Dedifferentiated amniotic fluid mesenchymal stem cell (primary cell): Measurements from ENCODE around the gene MAP3K2.
A peak's percentile ranks its signal among the peaks of the same experiment; 100 is the strongest.
"Not testable (repeated sequence)": the region's sequence is repeated elsewhere in the genome, so short reads cannot be mapped to it uniquely, and the experiment has no call there.

Source experiments
- DNase-seq: peaks from one replicate; pipeline ENCODE4 v3.0.0-alpha.2; 2016; ENCODE audit errors: extremely low spot score

The MAP3K2 gene

DNA sequence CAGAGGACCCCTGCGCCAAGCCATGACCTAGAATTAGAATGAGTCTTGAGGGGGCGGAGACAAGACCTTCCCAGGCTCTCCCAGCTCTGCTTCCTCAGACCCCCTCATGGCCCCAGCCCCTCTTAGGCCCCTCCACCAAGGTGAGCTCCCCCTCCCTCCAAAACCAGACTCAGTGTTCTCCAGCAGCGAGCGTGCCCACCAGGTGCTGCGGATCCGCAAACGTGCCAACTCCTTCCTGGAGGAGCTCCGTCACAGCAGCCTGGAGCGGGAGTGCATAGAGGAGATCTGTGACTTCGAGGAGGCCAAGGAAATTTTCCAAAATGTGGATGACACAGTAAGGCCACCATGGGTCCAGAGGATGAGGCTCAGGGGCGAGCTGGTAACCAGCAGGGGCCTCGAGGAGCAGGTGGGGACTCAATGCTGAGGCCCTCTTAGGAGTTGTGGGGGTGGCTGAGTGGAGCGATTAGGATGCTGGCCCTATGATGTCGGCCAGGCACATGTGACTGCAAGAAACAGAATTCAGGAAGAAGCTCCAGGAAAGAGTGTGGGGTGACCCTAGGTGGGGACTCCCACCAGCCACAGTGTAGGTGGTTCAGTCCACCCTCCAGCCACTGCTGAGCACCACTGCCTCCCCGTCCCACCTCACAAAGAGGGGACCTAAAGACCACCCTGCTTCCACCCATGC lies 33.5 kb upstream of the MAP3K2 start:
- DNase-seq, result no peak

- DNase-seq, result no peak
Measured at GRCh38 chr2:127420039-127420864, 32.5 kb upstream of the MAP3K2 start.

DNA sequence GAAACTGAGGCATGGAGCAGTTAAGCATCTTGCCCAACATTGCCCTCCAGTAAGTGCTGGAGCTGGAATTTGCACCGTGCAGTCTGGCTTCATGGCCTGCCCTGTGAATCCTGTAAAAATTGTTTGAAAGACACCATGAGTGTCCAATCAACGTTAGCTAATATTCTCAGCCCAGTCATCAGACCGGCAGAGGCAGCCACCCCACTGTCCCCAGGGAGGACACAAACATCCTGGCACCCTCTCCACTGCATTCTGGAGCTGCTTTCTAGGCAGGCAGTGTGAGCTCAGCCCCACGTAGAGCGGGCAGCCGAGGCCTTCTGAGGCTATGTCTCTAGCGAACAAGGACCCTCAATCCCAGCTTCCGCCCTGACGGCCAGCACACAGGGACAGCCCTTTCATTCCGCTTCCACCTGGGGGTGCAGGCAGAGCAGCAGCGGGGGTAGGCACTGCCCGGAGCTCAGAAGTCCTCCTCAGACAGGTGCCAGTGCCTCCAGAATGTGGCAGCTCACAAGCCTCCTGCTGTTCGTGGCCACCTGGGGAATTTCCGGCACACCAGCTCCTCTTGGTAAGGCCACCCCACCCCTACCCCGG lies 31.8 kb upstream of the MAP3K2 start:
- no peak for DNase-seq

GRCh38 chr2:127419112-127419430 lies 31.3 kb upstream of the MAP3K2 start:
- DNase-seq, result no peak

- DNase-seq, result no peak
Measured at GRCh38 chr2:127418300-127419111, 30.7 kb upstream of the MAP3K2 start, which contains the start of gene PROC. PROC (plus strand) TSS chr2:127418427; CDS start chr2:127419943, 1,516 bp downstream.

- no peak for DNase-seq
Measured at GRCh38 chr2:127417406-127417805, 29.6 kb upstream of the MAP3K2 start.

GRCh38 chr2:127416506-127417001 lies 28.8 kb upstream of the MAP3K2 start:
- DNase-seq, result no peak

DNA sequence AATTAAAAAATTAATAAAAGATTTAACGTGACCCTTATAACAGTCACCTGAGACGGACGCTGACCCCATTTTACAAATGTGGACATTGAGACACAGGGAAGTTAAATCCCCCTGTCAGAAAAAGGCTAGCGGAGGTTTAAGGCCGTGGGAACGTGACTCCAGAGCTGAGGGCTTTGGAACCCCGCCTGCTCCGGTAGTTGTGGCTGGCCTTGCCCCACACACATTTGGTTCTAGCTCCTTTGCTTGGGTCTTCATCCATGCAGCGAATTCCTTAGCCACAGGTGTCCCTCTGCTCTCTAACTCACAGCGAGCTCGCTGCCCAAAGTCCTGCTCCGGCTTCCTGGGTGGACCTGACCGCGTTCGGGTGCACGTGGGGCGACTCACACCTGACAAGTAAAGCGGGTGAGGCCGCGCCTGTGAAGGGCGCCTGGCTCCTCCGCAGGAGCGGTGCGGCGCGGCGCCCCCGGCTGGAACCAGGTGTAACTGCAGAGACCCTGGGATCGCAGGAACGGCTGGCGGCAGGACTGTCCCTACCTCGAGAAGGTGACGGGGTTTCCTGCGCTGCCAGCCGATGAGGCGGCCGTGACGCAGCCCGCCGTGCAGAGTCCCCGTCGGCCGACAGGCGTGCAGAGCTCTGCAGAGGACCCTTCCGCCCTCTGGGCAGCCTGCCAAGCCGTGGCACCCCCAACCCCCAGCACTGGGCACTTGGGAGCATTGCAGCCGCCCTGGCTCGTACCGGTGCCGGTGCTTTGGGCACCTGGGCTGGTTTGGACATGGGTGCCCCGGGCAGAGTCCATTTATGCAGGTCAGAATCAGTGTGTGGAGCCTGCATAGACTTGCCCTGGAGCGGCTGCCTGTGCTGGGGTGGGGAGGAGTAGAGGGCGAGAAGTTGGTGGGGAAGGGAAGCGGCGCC lies 28.1 kb upstream of the MAP3K2 start:
- DNase-seq, result no peak

GRCh38 chr2:127414638-127415592 lies 27.1 kb upstream of the MAP3K2 start:
- no peak for DNase-seq

DNA sequence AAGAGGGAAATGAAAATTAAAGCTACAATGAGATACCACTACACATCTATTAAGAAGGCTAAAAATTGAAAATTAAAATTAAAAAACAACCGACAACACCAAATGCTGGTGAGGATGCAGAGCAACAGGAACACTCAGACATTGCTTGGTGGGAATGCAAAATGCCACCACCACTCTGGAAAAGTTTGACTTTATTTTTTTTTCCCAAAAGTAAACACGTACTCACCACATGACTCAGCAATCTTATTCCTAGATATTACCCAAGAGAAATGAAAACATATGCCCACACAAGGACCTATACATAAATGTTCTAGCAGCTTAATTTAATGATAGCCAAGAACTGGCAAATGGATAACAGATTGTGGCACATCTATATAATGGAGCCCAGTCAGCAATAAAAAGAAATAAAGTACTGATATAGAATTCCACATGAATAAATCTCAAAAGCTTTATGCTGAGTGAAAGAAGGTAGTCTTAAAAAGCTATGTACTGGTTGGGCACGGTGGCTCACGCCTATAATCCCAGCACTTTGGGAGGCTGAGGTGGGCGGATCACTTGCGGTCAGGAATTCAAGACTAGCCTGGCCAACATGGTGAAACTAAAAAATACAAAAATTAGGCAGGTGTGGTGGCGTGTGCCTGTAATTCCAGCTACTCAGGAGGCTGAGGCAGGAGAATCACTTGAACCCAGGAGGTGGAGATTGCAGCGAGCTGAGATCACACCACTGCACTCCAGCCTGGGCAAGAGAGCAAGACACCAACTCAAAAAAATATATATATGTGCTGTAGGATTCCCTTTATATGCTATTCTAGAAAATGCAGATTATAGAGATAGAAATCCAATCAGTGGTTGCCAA lies 26.2 kb upstream of the MAP3K2 start:
- peak; percentile 57 for DNase-seq

GRCh38 chr2:127413200-127413599 lies 25.4 kb upstream of the MAP3K2 start:
- DNase-seq, result no peak

- DNase-seq, result no peak
Measured at GRCh38 chr2:127411653-127412369, 24.0 kb upstream of the MAP3K2 start.

GRCh38 chr2:127410871-127411652 lies 23.3 kb upstream of the MAP3K2 start:
- peak; percentile 67 for DNase-seq

- not testable (repeated sequence) for DNase-seq
Measured at GRCh38 chr2:127409716-127410115, 21.9 kb upstream of the MAP3K2 start.

- no peak for DNase-seq
Measured at GRCh38 chr2:127408807-127409099, 21.0 kb upstream of the MAP3K2 start.

DNA sequence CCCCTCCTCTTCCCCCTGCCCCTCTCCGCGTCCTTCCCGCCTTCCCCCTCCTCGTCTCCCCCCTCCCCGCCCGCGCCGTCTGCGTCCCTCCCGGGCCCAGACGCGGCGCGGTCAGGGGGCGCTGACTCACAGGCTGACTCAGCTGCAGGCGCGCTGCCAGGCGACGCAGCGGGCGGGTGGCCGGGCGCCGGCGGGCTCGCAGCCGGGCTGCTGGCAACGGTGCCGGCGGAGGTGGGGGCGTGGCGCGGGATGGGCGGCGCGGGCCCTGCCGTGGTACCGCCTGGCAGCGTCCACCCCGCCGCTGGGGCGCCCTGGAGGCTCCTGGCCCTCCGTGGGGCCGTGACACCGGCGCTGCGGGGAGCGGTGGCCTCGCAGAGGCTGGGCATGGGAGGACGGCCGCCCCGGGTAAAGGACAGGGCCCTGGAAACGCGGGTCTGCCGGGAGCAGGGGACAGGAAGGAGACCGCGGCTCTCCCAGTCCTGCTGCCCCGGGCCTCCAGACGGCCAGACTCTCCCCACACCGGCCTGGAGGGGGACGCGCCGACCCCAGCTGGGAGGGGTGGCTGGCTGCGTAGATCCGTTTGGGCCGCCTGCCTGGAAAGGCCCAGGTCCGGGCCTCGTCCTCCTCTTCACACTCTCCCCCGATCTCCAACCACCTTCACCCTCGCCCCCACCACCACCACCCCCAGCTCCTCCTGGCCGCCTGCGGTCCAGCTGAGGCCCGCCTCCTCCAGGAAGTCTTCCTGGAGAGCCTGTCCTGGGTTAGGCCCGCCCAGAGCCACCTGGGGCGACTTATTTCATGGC lies 20.4 kb upstream of the MAP3K2 start:
- peak; percentile 81 for DNase-seq

DNA sequence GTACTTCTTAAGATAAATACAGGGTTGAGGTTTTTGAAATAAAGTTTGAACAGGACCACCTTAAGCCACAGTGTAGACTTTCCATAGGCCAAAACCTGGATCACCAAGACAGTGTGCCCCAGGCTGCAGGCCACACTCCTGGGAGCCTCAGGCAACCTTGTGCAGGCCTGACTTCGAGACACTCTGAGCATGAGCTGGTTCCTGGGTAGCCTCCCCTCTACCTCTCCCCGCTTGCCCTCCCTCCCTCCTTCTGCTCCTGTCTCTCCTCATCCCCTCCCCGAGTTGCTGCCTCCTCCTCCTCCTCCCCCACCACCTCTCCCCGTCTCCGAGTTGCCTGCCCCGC lies 19.9 kb upstream of the MAP3K2 start:
- DNase-seq, result no peak
